IMR-90 (cell line): ENCODE measurements around the gene NXPH2. TPM values are rescaled to one million over a fixed set of nuclear protein-coding genes. Genes with fewer than 3 reads are reported as not detected.

ENCODE experiments used
- ATAC-seq: fragments of 200-7000 bp; cut with Tn5 transposase; 2 replicates; pipeline ENCODE4 v1.9.1; 2020; ENCODE audit warnings: low read depth, mild to moderate bottlenecking, moderate library complexity
- BruUV-seq: library from RNA; stranded (reverse); fragments of 400-500 nt; replicated peaks from 2 replicates; lab custom pipeline; 2021; lab: Mats Ljungman, UMichigan
- CTCF ChIA-PET: fragments of 300-600 bp; formaldehyde crosslinking; extraction: SDS; loops from one replicate; lab custom pipeline; 2021; ENCODE audit warnings: antibody characterized with exemption; lab: Yijun Ruan, JAX
- POLR2A ChIA-PET: fragments of 300-600 bp; sonication (Branson Sonifier 250); formaldehyde crosslinking; loops from one replicate; lab custom pipeline; 2022; ENCODE audit warnings: antibody characterized with exemption; ENCODE audit not compliant: unreplicated experiment; lab: Charles Lee
- DNase-seq: peaks from one replicate; pipeline ENCODE4 v3.0.0; 2013
- H2AFZ ChIP-seq: replicated peaks from 2 replicates; pipeline ENCODE3; 2013; ENCODE audit warnings: low read length, mild to moderate bottlenecking; ENCODE audit not compliant: poor library complexity
- H2AK5ac ChIP-seq: 2 replicates; pipeline ENCODE4 v1.6.1; 2013; ENCODE audit warnings: low read depth, low read length, inconsistent platforms
- H2AK9ac ChIP-seq: replicated peaks from 2 replicates; pipeline ENCODE3; 2013; ENCODE audit warnings: mild to moderate bottlenecking, low read depth, low read length, moderate library complexity; ENCODE audit not compliant: poor library complexity
- H2BK120ac ChIP-seq: 2 replicates; pipeline ENCODE4 v1.6.1; 2013; ENCODE audit warnings: low read depth, low read length, inconsistent platforms
- H2BK15ac ChIP-seq: 3 replicates; pipeline ENCODE4 v1.6.1; 2013; ENCODE audit warnings: low read depth, low read length, inconsistent platforms
- H2BK20ac ChIP-seq: 2 replicates; pipeline ENCODE4 v1.6.1; 2013; ENCODE audit warnings: low read depth, mild to moderate bottlenecking, inconsistent platforms, low read length, moderate library complexity
- H2BK5ac ChIP-seq: 2 replicates; pipeline ENCODE4 v1.6.1; 2013; ENCODE audit warnings: mild to moderate bottlenecking, low read depth, low read length, inconsistent platforms; ENCODE audit not compliant: poor library complexity, severe bottlenecking
- H3K14ac ChIP-seq: replicated peaks from 2 replicates; pipeline ENCODE4 v1.6.1; 2013; ENCODE audit warnings: low read depth, low read length, inconsistent platforms
- H3K18ac ChIP-seq: 2 replicates; pipeline ENCODE4 v1.6.1; 2013; ENCODE audit warnings: low read depth, low read length, control low read depth
- H3K23ac ChIP-seq: 2 replicates; pipeline ENCODE4 v1.6.1; 2013; ENCODE audit warnings: low read depth, low read length, inconsistent platforms
- H3K27ac ChIP-seq: 2 replicates; pipeline ENCODE4 v1.5.1; 2013; ENCODE audit warnings: mild to moderate bottlenecking, control low read depth, low read length; ENCODE audit not compliant: insufficient read depth
- H3K27me3 ChIP-seq: 2 replicates; pipeline ENCODE4 v1.6.1; 2013; ENCODE audit warnings: low read length; ENCODE audit not compliant: control insufficient read depth, insufficient read depth
- H3K36me3 ChIP-seq: 2 replicates; pipeline ENCODE4 v1.6.1; 2013; ENCODE audit warnings: low read length, mixed read lengths; ENCODE audit not compliant: control insufficient read depth, insufficient read depth
- H3K4ac ChIP-seq: 2 replicates; pipeline ENCODE4 v1.6.1; 2013; ENCODE audit warnings: low read depth, low read length, inconsistent platforms
- H3K4me1 ChIP-seq: 2 replicates; pipeline ENCODE4 v1.6.1; 2013; ENCODE audit warnings: low read length, mixed read lengths; ENCODE audit not compliant: control insufficient read depth, insufficient read depth
- H3K4me2 ChIP-seq: 2 replicates; pipeline ENCODE4 v1.6.1; 2013; ENCODE audit warnings: low read depth, mild to moderate bottlenecking, control low read depth, low read length, moderate library complexity
- H3K4me3 ChIP-seq: 2 replicates; pipeline ENCODE4 v1.5.1; 2013; ENCODE audit warnings: low read depth, mild to moderate bottlenecking, control low read depth, low read length, moderate library complexity; ENCODE audit not compliant: insufficient read depth
- H3K56ac ChIP-seq: 2 replicates; pipeline ENCODE4 v1.6.1; 2013; ENCODE audit warnings: low read length, inconsistent platforms; ENCODE audit not compliant: insufficient read depth; ENCODE audit errors: extremely low read depth
- H3K79me1 ChIP-seq, 2 experiments: 2 replicates each; pipeline ENCODE4 v1.6.1; 2013; ENCODE audit warnings: low read length in 2 of 2, inconsistent platforms in 1 of 2, low read depth in 1 of 2
- H3K9ac ChIP-seq: 2 replicates; pipeline ENCODE4 v1.6.1; 2013; ENCODE audit warnings: low read depth, low read length, control low read depth
- H3K9me1 ChIP-seq: 2 replicates; pipeline ENCODE4 v1.6.1; 2013; ENCODE audit warnings: low read length, inconsistent platforms; ENCODE audit not compliant: insufficient read depth
- H3K9me3 ChIP-seq: 2 replicates; pipeline ENCODE4 v1.6.1; 2013; ENCODE audit warnings: low read length; ENCODE audit not compliant: control insufficient read depth, insufficient read depth
- H4K20me1 ChIP-seq: 2 replicates; pipeline ENCODE4 v1.6.1; 2013; ENCODE audit warnings: low read length, inconsistent platforms; ENCODE audit not compliant: insufficient read depth
- H4K5ac ChIP-seq: 2 replicates; pipeline ENCODE4 v1.6.1; 2013; ENCODE audit warnings: mild to moderate bottlenecking, low read depth, low read length, control low read depth
- H4K8ac ChIP-seq, 2 experiments: 2 replicates each; pipeline ENCODE4 v1.6.1; 2013; ENCODE audit warnings: low read depth in 2 of 2, low read length in 2 of 2, control low read depth in 1 of 2, inconsistent platforms in 1 of 2
- H4K91ac ChIP-seq: 2 replicates; pipeline ENCODE4 v1.6.1; 2013; ENCODE audit warnings: low read depth, low read length, inconsistent platforms; ENCODE audit not compliant: insufficient read depth
- BHLHE40 ChIP-seq: fragments of 150-350 bp; IDR thresholded peaks from 2 replicates; pipeline ENCODE4 v1.6.1; 2016; ENCODE audit warnings: mild to moderate bottlenecking, low read depth, low read length
- CEBPB ChIP-seq: IDR thresholded peaks from 2 replicates; pipeline ENCODE4 v1.6.1; 2012; ENCODE audit warnings: low read depth, low read length, improper control_type of control experiment
- CHD1 ChIP-seq: IDR thresholded peaks from 2 replicates; pipeline ENCODE4 v1.6.1; 2012; ENCODE audit warnings: low read depth, low read length, improper control_type of control experiment
- FOS ChIP-seq: fragments of 150-350 bp; IDR thresholded peaks from 2 replicates; pipeline ENCODE4 v1.6.1; 2016; ENCODE audit warnings: low read depth, low read length
- MAFK ChIP-seq: IDR thresholded peaks from 2 replicates; pipeline ENCODE4 v1.6.1; 2012; ENCODE audit warnings: low read depth, low read length, improper control_type of control experiment
- MAZ ChIP-seq: IDR thresholded peaks from 2 replicates; pipeline ENCODE4 v1.6.1; 2012; ENCODE audit warnings: low read depth, mild to moderate bottlenecking, low read length, improper control_type of control experiment, moderate library complexity, borderline replicate concordance
- MXI1 ChIP-seq: IDR thresholded peaks from 2 replicates; pipeline ENCODE4 v1.6.1; 2012; ENCODE audit warnings: low read depth, mild to moderate bottlenecking, low read length, moderate library complexity, borderline replicate concordance
- NFE2L2 ChIP-seq: fragments of 150-350 bp; IDR thresholded peaks from 2 replicates; pipeline ENCODE4 v1.6.1; 2016; ENCODE audit warnings: low read depth, mild to moderate bottlenecking, low read length
- POLR2A ChIP-seq: IDR thresholded peaks from 2 replicates; pipeline ENCODE4 v1.6.1; 2012; ENCODE audit warnings: mild to moderate bottlenecking, low read depth, low read length
- RAD21 ChIP-seq: IDR thresholded peaks from 2 replicates; pipeline ENCODE4 v1.6.1; 2012; ENCODE audit warnings: low read length, improper control_type of control experiment
- RCOR1 ChIP-seq: IDR thresholded peaks from 2 replicates; pipeline ENCODE4 v1.6.1; 2012; ENCODE audit warnings: mild to moderate bottlenecking, low read length, improper control_type of control experiment; ENCODE audit not compliant: insufficient replicate concordance
- RFX5 ChIP-seq: IDR thresholded peaks from 2 replicates; pipeline ENCODE4 v1.8.0; 2012; ENCODE audit warnings: low read depth, mild to moderate bottlenecking, low read length, moderate library complexity
- SMC3 ChIP-seq: fragments of 150-350 bp; IDR thresholded peaks from 2 replicates; pipeline ENCODE4 v1.6.1; 2016; ENCODE audit warnings: low read depth, mild to moderate bottlenecking, antibody characterized with exemption, low read length, moderate library complexity
- USF2 ChIP-seq: fragments of 150-350 bp; IDR thresholded peaks from 2 replicates; pipeline ENCODE4 v1.6.1; 2017; ENCODE audit warnings: mild to moderate bottlenecking, antibody characterized with exemption, low read length, low read depth
- WGBS, 2 experiments: methylation state at CpG; one replicate each; pipeline versions ENCODE4 v1.1.5 to v1.1.7; 2013; ENCODE audit warnings: missing lambda C conversion rate in 2 of 2; ENCODE audit not compliant: insufficient read length in 1 of 2; ENCODE audit errors: extremely low coverage in 2 of 2; 5-methylcytosine and 5-hydroxymethylcytosine counted together
- dilution Hi-C: fragments of 300-500 bp; cut with HindIII; formaldehyde crosslinking; loops from one replicate; pipeline ENCODE4 v1.14.3; 2018; ENCODE audit warnings: low sequenced_read_pairs; ENCODE audit not compliant: unreplicated experiment
- in situ Hi-C: fragments of 300-500 bp; cut with MboI; formaldehyde crosslinking; loops from 3 replicates; pipeline ENCODE4 v1.14.3; 2019; ENCODE audit warnings: low sequenced_read_pairs, inconsistent platforms, mixed read lengths
- intact Hi-C: fragments of 100-400 bp; cut with micrococcal nuclease; formaldehyde crosslinking; loops from 2 replicates; pipeline ENCODE4 v1.10.0; 2022
- polyA plus RNA-seq, 3 experiments: library from polyadenylated mRNA; depleted of rRNA; stranded (reverse); fragments of >200 nt; gene quantifications; 2 replicates each; pipeline ENCODE4 v1.2.3, GENCODE V29; 2012; ENCODE audit warnings: low replicate concordance in 1 of 3
- total RNA-seq: library from RNA; depleted of rRNA; stranded (reverse); fragments of >200 nt; gene quantifications from 2 replicates; pipeline ENCODE4 v1.2.3, GENCODE V29; 2012
- TF ChIP-seq, protein P1 (sequence below): conservative IDR thresholded peaks from 2 replicates; pipeline ENCODE4 v1.5.1; 2012; ENCODE audit warnings: mild to moderate bottlenecking, low read depth, low read length, improper control_type of control experiment
- TF ChIP-seq, protein P2 (sequence below): fragments of 150-350 bp; IDR thresholded peaks from 2 replicates; pipeline ENCODE4 v1.6.1; 2016; ENCODE audit warnings: low read depth, mild to moderate bottlenecking, low read length, moderate library complexity, borderline replicate concordance

Gene NXPH2
- total and polyA plus RNA-seq, 2 of the 4 experiments (the other 2 are of a cell fraction) = not detected

GRCh38 chr2:138676619-138677021 is 103.6 kb downstream of the NXPH2 start:
- no peak overlapping the region for H2AK5ac ChIP-seq
- H2BK120ac ChIP-seq = no peak overlapping the region
- dilution Hi-C loops = no loop called here
- no peak overlapping the region for H4K91ac ChIP-seq
- intact Hi-C loops = no loop called here
- POLR2A ChIA-PET = no interaction called here
- no peak overlapping the region for H2BK5ac ChIP-seq
- in situ Hi-C loops = no loop called here
- no peak overlapping the region for H4K8ac ChIP-seq
- no peak overlapping the region for H2BK15ac ChIP-seq
- H3K4me2 ChIP-seq = no peak overlapping the region
- no peak overlapping the region for H2AFZ ChIP-seq
- no peak overlapping the region for H4K5ac ChIP-seq
- no peak overlapping the region for H3K14ac ChIP-seq
- DNase-seq = no peak
- H3K4ac ChIP-seq = no peak overlapping the region
- TF ChIP-seq CEBPB (no peak), MXI1 (no peak), USF2 (no peak), RCOR1 (no peak), CHD1 (no peak), SMC3 (no peak), MAZ (no peak), MAFK (no peak), RAD21 (no peak), POLR2A (no peak), BHLHE40 (no peak), RFX5 (no peak), NFE2L2 (no peak), FOS (no peak)
- TF ChIP-seq, protein P1, sequence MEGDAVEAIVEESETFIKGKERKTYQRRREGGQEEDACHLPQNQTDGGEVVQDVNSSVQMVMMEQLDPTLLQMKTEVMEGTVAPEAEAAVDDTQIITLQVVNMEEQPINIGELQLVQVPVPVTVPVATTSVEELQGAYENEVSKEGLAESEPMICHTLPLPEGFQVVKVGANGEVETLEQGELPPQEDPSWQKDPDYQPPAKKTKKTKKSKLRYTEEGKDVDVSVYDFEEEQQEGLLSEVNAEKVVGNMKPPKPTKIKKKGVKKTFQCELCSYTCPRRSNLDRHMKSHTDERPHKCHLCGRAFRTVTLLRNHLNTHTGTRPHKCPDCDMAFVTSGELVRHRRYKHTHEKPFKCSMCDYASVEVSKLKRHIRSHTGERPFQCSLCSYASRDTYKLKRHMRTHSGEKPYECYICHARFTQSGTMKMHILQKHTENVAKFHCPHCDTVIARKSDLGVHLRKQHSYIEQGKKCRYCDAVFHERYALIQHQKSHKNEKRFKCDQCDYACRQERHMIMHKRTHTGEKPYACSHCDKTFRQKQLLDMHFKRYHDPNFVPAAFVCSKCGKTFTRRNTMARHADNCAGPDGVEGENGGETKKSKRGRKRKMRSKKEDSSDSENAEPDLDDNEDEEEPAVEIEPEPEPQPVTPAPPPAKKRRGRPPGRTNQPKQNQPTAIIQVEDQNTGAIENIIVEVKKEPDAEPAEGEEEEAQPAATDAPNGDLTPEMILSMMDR = no peak
- TF ChIP-seq, protein P2, sequence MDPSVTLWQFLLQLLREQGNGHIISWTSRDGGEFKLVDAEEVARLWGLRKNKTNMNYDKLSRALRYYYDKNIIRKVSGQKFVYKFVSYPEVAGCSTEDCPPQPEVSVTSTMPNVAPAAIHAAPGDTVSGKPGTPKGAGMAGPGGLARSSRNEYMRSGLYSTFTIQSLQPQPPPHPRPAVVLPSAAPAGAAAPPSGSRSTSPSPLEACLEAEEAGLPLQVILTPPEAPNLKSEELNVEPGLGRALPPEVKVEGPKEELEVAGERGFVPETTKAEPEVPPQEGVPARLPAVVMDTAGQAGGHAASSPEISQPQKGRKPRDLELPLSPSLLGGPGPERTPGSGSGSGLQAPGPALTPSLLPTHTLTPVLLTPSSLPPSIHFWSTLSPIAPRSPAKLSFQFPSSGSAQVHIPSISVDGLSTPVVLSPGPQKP = no peak
- no peak overlapping the region for H2BK20ac ChIP-seq
- CTCF ChIA-PET = interaction anchor here (1.1 kb wide), 1 partner anchor 809 kb away, joined by 4 read pairs; no protein-coding TSS in a partner anchor
- H3K9ac ChIP-seq = no peak overlapping the region
- no peak for ATAC-seq
- H3K4me3 ChIP-seq = no peak overlapping the region
- no peak overlapping the region for H3K23ac ChIP-seq
- H3K36me3 ChIP-seq = no peaks in the 10 kb centered on the region
- no peaks in the 10 kb centered on the region for H3K79me1 ChIP-seq
- no peaks in the 10 kb centered on the region for H4K20me1 ChIP-seq
- H2AK9ac ChIP-seq = no peak overlapping the region
- no TSS peak for BruUV-seq
- H3K9me3 ChIP-seq = no peaks in the 10 kb centered on the region
- no peaks in the 10 kb centered on the region for H3K4me1 ChIP-seq
- no peak overlapping the region for H3K27ac ChIP-seq
- no peaks in the 10 kb centered on the region for H3K27me3 ChIP-seq
- no peak overlapping the region for H3K18ac ChIP-seq
- no peaks in the 10 kb centered on the region for H3K9me1 ChIP-seq
- H3K56ac ChIP-seq = no peak overlapping the region
- no CpG with 5 or more reads among the region's 2 CpGs for WGBS, 2 experiments
